Duodenal mucosa (tissue), 2 donors: Measurements from ENCODE around the gene XIRP1.
"Not testable (repeated sequence)": the region's sequence is repeated elsewhere in the genome, so short reads cannot be mapped to it uniquely, and the experiment has no call there.

Experiments used
- H3K27ac ChIP-seq: one replicate; pipeline ENCODE4 v1.7.0; 2013; ENCODE audit warnings: low read depth, low read length
- H3K27me3 ChIP-seq, 2 donors: one replicate each; pipeline ENCODE4 v1.7.0; 2013; ENCODE audit warnings: low read length in 2 of 2, control low read depth in 1 of 2; ENCODE audit not compliant: insufficient read depth in 2 of 2, control insufficient read depth in 1 of 2
- H3K36me3 ChIP-seq, 2 donors: one replicate each; pipeline ENCODE4 v1.7.0; 2013; ENCODE audit warnings: low read length in 2 of 2, control low read depth in 1 of 2; ENCODE audit not compliant: insufficient read depth in 2 of 2, control insufficient read depth in 1 of 2
- H3K4me1 ChIP-seq, 2 donors: one replicate each; pipeline ENCODE4 v1.7.0; 2013; ENCODE audit warnings: low read length in 2 of 2, control low read depth in 1 of 2; ENCODE audit not compliant: insufficient read depth in 2 of 2, control insufficient read depth in 1 of 2
- H3K4me3 ChIP-seq, 2 donors: one replicate each; pipeline ENCODE4 v1.7.0; 2013; ENCODE audit warnings: low read length in 2 of 2, low read depth in 1 of 2
- H3K9ac ChIP-seq, 2 donors: one replicate each; pipeline ENCODE4 v1.7.0; 2013; ENCODE audit warnings: low read length in 2 of 2, low read depth in 1 of 2
- H3K9me3 ChIP-seq, 2 donors: one replicate each; pipeline ENCODE4 v1.7.0; 2013; ENCODE audit warnings: low read length in 2 of 2, control low read depth in 1 of 2; ENCODE audit not compliant: control insufficient read depth in 1 of 2

Gene XIRP1

GRCh38 chr3:39192490-39193092, at the start of gene XIRP1:
TSS of gene XIRP1 (minus strand) at chr3:39192595. CDS start at chr3:39189445, 3,150 bp downstream.
- Histone ChIP-seq H3K27me3 (no peaks in the 10 kb centered on the region), H3K27ac (no peak within 1 kb of the TSS), H3K9ac (no peak within 1 kb of the TSS), H3K9me3 (no peaks in the 10 kb centered on the region), H3K4me1 (peaks cover 0 to 4% of the 10 kb centered on the region in 2 donors), H3K4me3 (no peak within 1 kb of the TSS), H3K36me3 (no peaks in the 10 kb centered on the region)

GRCh38 chr3:39241561-39241960, 49.2 kb upstream of the XIRP1 start:
- no peaks in the 10 kb centered on the region for H3K4me1 ChIP-seq
- H3K27me3 ChIP-seq, result no peaks in the 10 kb centered on the region
- H3K9me3 ChIP-seq, result no peaks in the 10 kb centered on the region
- H3K36me3 ChIP-seq, result no peaks in the 10 kb centered on the region
- H3K9ac ChIP-seq, result no peak overlapping the region
- H3K4me3 ChIP-seq, result no peak overlapping the region
- H3K27ac ChIP-seq, result no peak overlapping the region

- no peak overlapping the region for H3K9ac ChIP-seq
- no peak overlapping the region for H3K4me3 ChIP-seq
- H3K9me3 ChIP-seq, result no peaks in the 10 kb centered on the region
- no peak overlapping the region for H3K27ac ChIP-seq
- H3K36me3 ChIP-seq, result no peaks in the 10 kb centered on the region
- peaks cover 0 to 11% of the 10 kb centered on the region in 2 donors for H3K27me3 ChIP-seq
- H3K4me1 ChIP-seq, result no peaks in the 10 kb centered on the region
These were observed 44.6 kb upstream of the XIRP1 start for GRCh38 chr3:39237027-39237426.

- Histone ChIP-seq H3K9ac (no peak overlapping the region), H3K27me3 (peaks cover 0 to 11% of the 10 kb centered on the region in 2 donors), H3K9me3 (no peaks in the 10 kb centered on the region), H3K27ac (no peak overlapping the region), H3K4me3 (no peak overlapping the region), H3K36me3 (no peaks in the 10 kb centered on the region), H3K4me1 (no peaks in the 10 kb centered on the region)
These were observed 42.3 kb upstream of the XIRP1 start for GRCh38 chr3:39234651-39235050.

- Histone ChIP-seq H3K36me3 (no peaks in the 10 kb centered on the region), H3K9ac (no peak overlapping the region), H3K4me1 (no peaks in the 10 kb centered on the region), H3K4me3 (no peak overlapping the region), H3K9me3 (no peaks in the 10 kb centered on the region), H3K27ac (no peak overlapping the region), H3K27me3 (peaks cover 0 to 11% of the 10 kb centered on the region in 2 donors)
These were observed 40.5 kb upstream of the XIRP1 start for GRCh38 chr3:39232859-39233258.

GRCh38 chr3:39230453-39230852, 38.1 kb upstream of the XIRP1 start:
- Histone ChIP-seq H3K9me3 (no peaks in the 10 kb centered on the region), H3K27me3 (peaks cover 0 to 11% of the 10 kb centered on the region in 2 donors), H3K36me3 (no peaks in the 10 kb centered on the region), H3K27ac (no peak overlapping the region), H3K4me3 (no peak overlapping the region), H3K9ac (no peak overlapping the region), H3K4me1 (no peaks in the 10 kb centered on the region)

- no peaks in the 10 kb centered on the region for H3K36me3 ChIP-seq
- H3K9me3 ChIP-seq, result no peaks in the 10 kb centered on the region
- H3K9ac ChIP-seq, result no peak overlapping the region
- no peaks in the 10 kb centered on the region for H3K4me1 ChIP-seq
- no peak overlapping the region for H3K4me3 ChIP-seq
- H3K27ac ChIP-seq, result no peak overlapping the region
- peaks cover 0 to 3% of the 10 kb centered on the region in 2 donors for H3K27me3 ChIP-seq
These were observed 36.1 kb upstream of the XIRP1 start for GRCh38 chr3:39228496-39228895.

GRCh38 chr3:39227596-39227995, 35.2 kb upstream of the XIRP1 start:
- not testable (repeated sequence) for H3K9me3 ChIP-seq, H3K4me3 ChIP-seq, H3K36me3 ChIP-seq, H3K27ac ChIP-seq, H3K9ac ChIP-seq, H3K4me1 ChIP-seq, H3K27me3 ChIP-seq

- H3K9me3 ChIP-seq, result no peaks in the 10 kb centered on the region
- H3K9ac ChIP-seq, result no peak overlapping the region
- no peaks in the 10 kb centered on the region for H3K27me3 ChIP-seq
- H3K4me1 ChIP-seq, result no peaks in the 10 kb centered on the region
- no peak overlapping the region for H3K4me3 ChIP-seq
- no peak overlapping the region for H3K27ac ChIP-seq
- H3K36me3 ChIP-seq, result no peaks in the 10 kb centered on the region
These were observed 33.8 kb upstream of the XIRP1 start for GRCh38 chr3:39226106-39226741.

GRCh38 chr3:39224288-39224687, 31.9 kb upstream of the XIRP1 start:
- H3K27ac ChIP-seq, result no peak overlapping the region
- peaks cover 0 to 3% of the 10 kb centered on the region in 2 donors for H3K27me3 ChIP-seq
- H3K4me1 ChIP-seq, result peaks cover 0 to 4% of the 10 kb centered on the region in 2 donors
- H3K36me3 ChIP-seq, result no peaks in the 10 kb centered on the region
- no peaks in the 10 kb centered on the region for H3K9me3 ChIP-seq
- H3K9ac ChIP-seq, result no peak overlapping the region
- H3K4me3 ChIP-seq, result no peak overlapping the region
